ENCODE measurements around the gene IL17REL. TPM values are rescaled to one million over a fixed set of nuclear protein-coding genes. Genes with fewer than 3 reads are reported as not detected.

The IL17REL gene
- total and polyA plus RNA-seq, 2 of the 13 experiments (the other 11 are each of a cell fraction or from before 2014, with no cell fraction given), result not detected

- TF ChIP-seq TEF (CRISPR knock-in tag; IDR thresholded peaks at IDR 0.05) (peak; percentile 23; the same call in 1 of the 2 replicates), PHF5A (CRISPR knock-in tag; IDR thresholded peaks at IDR 0.05; ENCODE audit: low read depth, unreplicated experiment) (peak; percentile 67), AHDC1 (CRISPR knock-in tag; IDR thresholded peaks at IDR 0.05; ENCODE audit: borderline replicate concordance) (0 out of 2 replicates have a peak, but pooled peaks have one; percentile 8), PHF20 (CRISPR knock-in tag; IDR thresholded peaks at IDR 0.05) (no peak), RFX5 (IDR thresholded peaks at IDR 0.05; ENCODE audit: low read depth, low read length) (no peak), ZNF563 (CRISPR knock-in tag; IDR thresholded peaks at IDR 0.05) (peak; percentile 15; the same call in 1 of the 2 replicates), SALL2 (CRISPR knock-in tag; IDR thresholded peaks at IDR 0.05) (peak; percentile 69; the same call in 1 of the 2 replicates), ZBTB7B (CRISPR knock-in tag; IDR thresholded peaks at IDR 0.05) (peak; percentile 73; the same call in 1 of the 2 replicates), ZFP82 (CRISPR knock-in tag; IDR thresholded peaks at IDR 0.05; ENCODE audit: borderline replicate concordance) (no peak), ZBTB43 (CRISPR knock-in tag; conservative IDR thresholded peaks at IDR 0.05) (peak; percentile 88), GPBP1L1 (CRISPR knock-in tag; IDR thresholded peaks at IDR 0.05) (no peak), ZNF749 (CRISPR knock-in tag; IDR thresholded peaks at IDR 0.05; ENCODE audit: borderline replicate concordance) (0 out of 2 replicates have a peak, but pooled peaks have one; percentile 65), ZNF766 (CRISPR knock-in tag; IDR thresholded peaks at IDR 0.05; ENCODE audit: borderline replicate concordance) (no peak; the same call in 1 of the 2 replicates), ZNF687 (CRISPR knock-in tag; IDR thresholded peaks at IDR 0.05) (peak; percentile 94), KLF15 (CRISPR knock-in tag; IDR thresholded peaks at IDR 0.05; ENCODE audit: borderline replicate concordance) (no peak)
Measured at GRCh38 chr22:49970528-49971231, 41.9 kb downstream of the IL17REL start (continued).

Data from HepG2 (cell line).